ENCODE results near the gene METRN.

- TF ChIP-seq GATA2 (IDR thresholded peaks at IDR 0.05; ENCODE audit: low read depth, low read length) (no peak), GATA3 (IDR thresholded peaks at IDR 0.05; ENCODE audit: low read depth, low read length) (no peak)
Observed at GRCh38 chr16:679814-680624, 34.9 kb upstream of the METRN start, which contains the start of gene STUB1.

All from SH-SY5Y (cell line).